CD4-positive, alpha-beta memory T cell (primary cell): Measurements from ENCODE around the gene IL1RAP. TPM values are rescaled to one million over a fixed set of nuclear protein-coding genes. Genes with fewer than 3 reads are reported as not detected.
"Not testable (repeated sequence)": the region's sequence is repeated elsewhere in the genome, so short reads cannot be mapped to it uniquely, and the experiment has no call there.

ENCODE experiments used
- CTCF ChIA-PET: fragments of 350-600 bp; sonication (Branson Sonifier 250); formaldehyde crosslinking; loops from one replicate; lab custom pipeline; 2021; ENCODE audit warnings: inconsistent platforms; ENCODE audit not compliant: partially characterized antibody; lab: Charles Lee
- POLR2A ChIA-PET: fragments of 350-600 bp; sonication (Branson Sonifier 250); formaldehyde crosslinking; loops from one replicate; lab custom pipeline; 2021; ENCODE audit not compliant: partially characterized antibody; lab: Charles Lee
- DNase-seq, 5 donors: peaks; one replicate each; pipeline versions ENCODE4 v3.0.0 to v3.0.0-alpha.2; 2020 to 2022; ENCODE audit warnings: mixed read lengths in 1 of 5
- H3K27ac ChIP-seq: one replicate; pipeline ENCODE4 v1.7.0; 2013; ENCODE audit warnings: low read depth, low read length
- H3K27me3 ChIP-seq: 2 replicates; pipeline ENCODE4 v1.7.0; 2013; ENCODE audit warnings: mild to moderate bottlenecking, low read length, moderate library complexity; ENCODE audit not compliant: insufficient read depth
- H3K36me3 ChIP-seq: 2 replicates; pipeline ENCODE4 v1.7.0; 2013; ENCODE audit warnings: mild to moderate bottlenecking, low read length, moderate library complexity; ENCODE audit not compliant: insufficient read depth
- H3K4me1 ChIP-seq: 2 replicates; pipeline ENCODE4 v1.7.0; 2013; ENCODE audit warnings: mild to moderate bottlenecking, low read length, moderate library complexity; ENCODE audit not compliant: insufficient read depth
- H3K4me3 ChIP-seq, 2 donors: one replicate each; pipeline ENCODE4 v1.7.0; 2013; ENCODE audit warnings: low read length in 2 of 2, mild to moderate bottlenecking in 1 of 2
- H3K9me3 ChIP-seq, 2 donors: one replicate each; pipeline ENCODE4 v1.7.0; 2013; ENCODE audit warnings: low read length in 2 of 2, control low read depth in 1 of 2; ENCODE audit not compliant: control insufficient read depth in 1 of 2
- H3K27ac Mint-ChIP-seq, 7 donors: one replicate each; pipeline ENCODE4 v1.8.0; 2020 to 2021; ENCODE audit warnings: mixed read lengths in 7 of 7, mild to moderate bottlenecking in 6 of 7, inconsistent platforms in 3 of 7, moderate library complexity in 3 of 7
- H3K27me3 Mint-ChIP-seq, 2 donors: one replicate each; pipeline ENCODE4 v1.8.0; 2020 to 2021; ENCODE audit warnings: mixed read lengths in 2 of 2
- H3K36me3 Mint-ChIP-seq, 2 donors: one replicate each; pipeline ENCODE4 v1.8.0; 2020 to 2021; ENCODE audit warnings: mixed read lengths in 2 of 2, inconsistent platforms in 1 of 2, mild to moderate bottlenecking in 1 of 2
- H3K4me1 Mint-ChIP-seq, 4 donors: one replicate each; pipeline ENCODE4 v1.8.0; 2020 to 2021; ENCODE audit warnings: mixed read lengths in 4 of 4, mild to moderate bottlenecking in 1 of 4
- H3K4me3 Mint-ChIP-seq, 8 donors: one replicate each; pipeline ENCODE4 v1.8.0; 2020 to 2021; ENCODE audit warnings: mixed read lengths in 8 of 8, mild to moderate bottlenecking in 7 of 8, moderate library complexity in 6 of 8, inconsistent platforms in 3 of 8
- H3K9me3 Mint-ChIP-seq, 8 donors: one replicate each; pipeline ENCODE4 v1.8.0; 2020 to 2021; ENCODE audit warnings: mixed read lengths in 8 of 8, mild to moderate bottlenecking in 5 of 8, inconsistent platforms in 3 of 8, moderate library complexity in 1 of 8
- intact Hi-C: fragments of 100-400 bp; cut with micrococcal nuclease; formaldehyde crosslinking; loops from one replicate; pipeline ENCODE4 v1.15.1; 2023
- polyA plus RNA-seq, 2 donors: library from polyadenylated mRNA; unstranded; fragments of 300-500 nt; fragmentation: Illumina TruSeq; gene quantifications; one replicate each; pipeline ENCODE4 v1.2.3, GENCODE V29; 2021
- total RNA-seq, 2 experiments: library from RNA; stranded (reverse); gene quantifications; one replicate each; pipeline ENCODE4 v1.2.3, GENCODE V29; 2021

IL1RAP gene
- total and polyA plus RNA-seq, 4 experiments from 2014 or later, result 4.1 to 14.6 (median 8.2) TPM

DNA sequence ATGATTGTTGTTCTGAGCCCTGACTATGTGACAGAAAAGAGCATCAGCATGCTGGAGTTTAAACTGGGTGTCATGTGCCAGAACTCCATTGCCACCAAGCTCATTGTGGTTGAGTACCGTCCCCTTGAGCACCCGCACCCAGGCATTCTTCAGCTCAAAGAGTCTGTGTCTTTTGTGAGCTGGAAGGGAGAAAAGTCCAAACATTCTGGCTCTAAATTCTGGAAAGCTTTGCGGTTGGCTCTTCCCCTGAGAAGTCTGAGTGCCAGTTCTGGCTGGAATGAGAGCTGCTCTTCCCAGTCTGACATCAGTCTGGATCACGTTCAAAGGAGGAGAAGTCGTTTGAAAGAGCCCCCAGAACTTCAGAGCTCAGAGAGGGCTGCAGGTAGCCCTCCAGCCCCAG lies 142.0 kb downstream of the IL1RAP start:
- peaks cover 0 to 4% of the 10 kb centered on the region in 2 donors for H3K36me3 Mint-ChIP-seq
- no peak overlapping the region for H3K27ac ChIP-seq
- H3K9me3 Mint-ChIP-seq, result no peaks in the 10 kb centered on the region
- ChIA-PET CTCF (no interaction called here), POLR2A (no interaction called here)
- DNase-seq, result no peak
- H3K27me3 ChIP-seq, result no peaks in the 10 kb centered on the region
- H3K9me3 ChIP-seq, result no peaks in the 10 kb centered on the region
- H3K4me1 Mint-ChIP-seq, result no peaks in the 10 kb centered on the region
- no peak overlapping the region for H3K4me3 Mint-ChIP-seq
- no peak overlapping the region for H3K27ac Mint-ChIP-seq
- H3K27me3 Mint-ChIP-seq, result peaks cover 0 to 2% of the 10 kb centered on the region in 2 donors
- H3K36me3 ChIP-seq, result no peaks in the 10 kb centered on the region
- H3K4me1 ChIP-seq, result no peaks in the 10 kb centered on the region
- intact Hi-C loops, result no loop called here
- no peak overlapping the region for H3K4me3 ChIP-seq

DNA sequence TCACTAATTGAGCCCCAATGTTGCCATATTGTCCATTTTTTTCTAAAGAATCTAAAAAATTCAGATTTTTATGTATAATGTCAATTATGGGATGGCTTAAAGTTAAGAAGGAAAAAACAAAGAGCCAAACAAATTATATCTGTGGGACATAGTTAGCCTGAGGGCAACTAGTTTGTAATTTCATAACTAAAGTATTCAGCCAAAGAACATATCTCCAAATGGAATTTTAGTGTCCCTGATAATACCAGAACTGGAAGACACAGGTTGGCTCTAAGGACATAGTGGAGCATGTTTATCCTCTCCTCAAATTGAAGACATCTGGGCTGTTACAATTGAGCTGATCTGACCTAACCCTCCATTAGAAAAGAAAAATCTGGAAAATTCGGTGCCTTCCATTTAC lies 144.2 kb downstream of the IL1RAP start:
- H3K9me3 ChIP-seq, result no peaks in the 10 kb centered on the region
- H3K4me3 Mint-ChIP-seq, result no peak overlapping the region
- no peaks in the 10 kb centered on the region for H3K36me3 ChIP-seq
- H3K36me3 Mint-ChIP-seq, result no peaks in the 10 kb centered on the region
- intact Hi-C loops, result no loop called here
- H3K27ac Mint-ChIP-seq, result no peak overlapping the region
- ChIA-PET CTCF (no interaction called here), POLR2A (no interaction called here)
- no peaks in the 10 kb centered on the region for H3K4me1 Mint-ChIP-seq
- H3K4me3 ChIP-seq, result no peak overlapping the region
- peaks cover 2 to 4% of the 10 kb centered on the region in 2 donors for H3K27me3 Mint-ChIP-seq
- H3K9me3 Mint-ChIP-seq, result no peaks in the 10 kb centered on the region
- H3K27me3 ChIP-seq, result no peaks in the 10 kb centered on the region
- H3K4me1 ChIP-seq, result no peaks in the 10 kb centered on the region
- no peak for DNase-seq
- H3K27ac ChIP-seq, result no peak overlapping the region

DNA sequence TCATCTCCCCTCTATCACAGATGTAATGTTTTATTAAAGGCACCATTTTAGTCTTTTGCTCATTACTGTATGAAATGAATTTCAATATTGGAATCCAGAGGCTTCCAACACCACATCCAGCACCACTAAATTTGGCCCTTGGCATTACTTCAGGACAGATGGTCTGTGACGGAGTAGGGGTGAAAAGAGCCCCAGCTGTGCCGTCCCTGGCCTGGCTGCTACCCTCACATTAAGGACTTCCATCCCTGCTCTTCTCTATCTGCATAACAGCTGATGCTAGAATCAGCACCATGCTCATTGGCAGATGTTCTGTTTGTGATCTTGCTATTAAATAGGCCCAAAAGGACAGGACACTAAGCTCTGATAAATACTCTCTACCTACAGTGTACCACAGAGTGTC lies 152.9 kb downstream of the IL1RAP start:
- no peak overlapping the region for H3K27ac Mint-ChIP-seq
- H3K4me1 Mint-ChIP-seq, result no peaks in the 10 kb centered on the region
- POLR2A ChIA-PET, result no interaction called here
- CTCF ChIA-PET, result no interaction called here
- no peaks in the 10 kb centered on the region for H3K27me3 ChIP-seq
- intact Hi-C loops, result no loop called here
- no peak overlapping the region for H3K4me3 Mint-ChIP-seq
- H3K27me3 Mint-ChIP-seq, result peaks cover 2% of the 10 kb centered on the region in 2 donors
- H3K9me3 ChIP-seq, result no peaks in the 10 kb centered on the region
- H3K4me1 ChIP-seq, result no peaks in the 10 kb centered on the region
- no peak for DNase-seq
- H3K36me3 ChIP-seq, result no peaks in the 10 kb centered on the region
- no peaks in the 10 kb centered on the region for H3K9me3 Mint-ChIP-seq
- H3K36me3 Mint-ChIP-seq, result no peaks in the 10 kb centered on the region
- no peak overlapping the region for H3K4me3 ChIP-seq
- no peak overlapping the region for H3K27ac ChIP-seq

DNA sequence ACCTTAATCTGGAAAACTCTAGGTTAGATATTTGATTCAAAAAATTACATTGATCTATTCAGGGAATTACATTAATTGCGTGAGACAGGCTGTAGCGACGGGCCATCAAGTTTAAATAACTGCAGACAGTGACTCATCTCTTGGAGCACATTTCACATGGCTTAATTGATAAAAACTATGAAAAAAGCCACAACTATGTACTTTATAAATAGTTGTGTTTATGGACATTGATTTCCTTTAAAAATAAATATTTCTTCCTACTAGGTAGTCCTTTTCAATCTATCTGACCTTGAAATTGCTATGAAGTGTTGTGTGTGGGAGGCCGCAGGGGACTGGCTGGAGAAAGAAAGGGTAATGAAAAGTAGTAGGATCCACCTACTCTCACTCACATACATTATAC lies 157.8 kb downstream of the IL1RAP start:
- Mint-ChIP-seq H3K4me3 (no peak overlapping the region), H3K27ac (no peak overlapping the region), H3K9me3 (no peaks in the 10 kb centered on the region), H3K36me3 (no peaks in the 10 kb centered on the region), H3K4me1 (no peaks in the 10 kb centered on the region), H3K27me3 (peaks cover 0 to 2% of the 10 kb centered on the region in 2 donors)
- H3K36me3 ChIP-seq, result no peaks in the 10 kb centered on the region
- CTCF ChIA-PET, result no interaction called here
- no peak overlapping the region for H3K27ac ChIP-seq
- H3K4me1 ChIP-seq, result no peaks in the 10 kb centered on the region
- no peak overlapping the region for H3K4me3 ChIP-seq
- intact Hi-C loops, result no loop called here
- H3K9me3 ChIP-seq, result no peaks in the 10 kb centered on the region
- POLR2A ChIA-PET, result no interaction called here
- H3K27me3 ChIP-seq, result no peaks in the 10 kb centered on the region
- DNase-seq, result no peak

DNA sequence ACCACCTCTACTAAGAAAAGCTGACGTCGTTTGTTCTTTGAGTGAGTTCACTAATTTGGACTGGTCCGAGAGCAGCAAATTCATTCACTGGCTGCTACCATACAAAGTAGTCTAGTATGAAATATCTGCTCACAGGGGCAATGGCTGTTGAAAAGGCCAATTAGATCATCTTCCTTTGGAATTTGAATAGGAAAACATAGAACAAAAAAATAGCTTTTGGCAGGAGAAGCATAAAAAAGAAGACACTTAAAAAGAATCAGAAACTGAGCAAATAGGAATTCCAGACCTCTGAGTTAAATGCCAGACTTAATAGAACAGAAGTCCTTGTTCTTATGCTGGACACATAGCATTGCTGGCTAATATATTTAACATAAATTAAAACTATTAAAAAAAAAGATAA lies 159.3 kb downstream of the IL1RAP start:
- Mint-ChIP-seq H3K4me3 (no peak overlapping the region), H3K27ac (no peak overlapping the region), H3K4me1 (no peaks in the 10 kb centered on the region), H3K9me3 (peaks cover 0 to 2% (median 0%) of the 10 kb centered on the region in 8 donors), H3K27me3 (peaks cover 0 to 2% of the 10 kb centered on the region in 2 donors), H3K36me3 (no peaks in the 10 kb centered on the region)
- intact Hi-C loops, result no loop called here
- H3K27ac ChIP-seq, result no peak overlapping the region
- H3K27me3 ChIP-seq, result no peaks in the 10 kb centered on the region
- ChIA-PET POLR2A (no interaction called here), CTCF (no interaction called here)
- no peak overlapping the region for H3K4me3 ChIP-seq
- DNase-seq, result no peak
- H3K9me3 ChIP-seq, result no peaks in the 10 kb centered on the region
- H3K36me3 ChIP-seq, result no peaks in the 10 kb centered on the region
- no peaks in the 10 kb centered on the region for H3K4me1 ChIP-seq

DNA sequence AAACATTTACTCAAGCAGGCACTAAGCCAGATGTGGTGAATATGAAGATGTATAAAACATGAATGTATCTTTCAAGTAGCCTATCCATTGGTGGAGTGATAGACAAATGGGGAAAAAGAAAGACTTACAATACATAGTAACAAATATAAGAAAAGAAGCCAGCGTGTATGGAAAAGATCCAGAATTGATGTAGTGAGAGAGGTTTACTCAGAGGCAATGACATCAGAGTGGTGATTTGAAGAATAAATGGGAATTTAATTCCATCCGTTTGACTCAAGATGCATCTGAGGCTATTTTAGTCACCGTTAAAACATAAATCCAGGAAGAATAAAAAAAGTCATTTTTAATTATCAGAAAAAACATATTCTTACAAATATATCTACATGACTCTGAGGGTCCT lies 162.6 kb downstream of the IL1RAP start:
- Mint-ChIP-seq H3K4me3 (no peak overlapping the region), H3K36me3 (no peaks in the 10 kb centered on the region), H3K27ac (no peak overlapping the region), H3K4me1 (no peaks in the 10 kb centered on the region), H3K27me3 (peaks cover 0 to 2% of the 10 kb centered on the region in 2 donors), H3K9me3 (peaks cover 0 to 6% (median under 1%) of the 10 kb centered on the region in 8 donors)
- CTCF ChIA-PET, result no interaction called here
- no peak overlapping the region for H3K27ac ChIP-seq
- H3K9me3 ChIP-seq, result no peaks in the 10 kb centered on the region
- POLR2A ChIA-PET, result no interaction called here
- H3K4me3 ChIP-seq, result no peak overlapping the region
- intact Hi-C loops, result no loop called here
- H3K4me1 ChIP-seq, result no peaks in the 10 kb centered on the region
- no peaks in the 10 kb centered on the region for H3K36me3 ChIP-seq
- DNase-seq, result no peak
- H3K27me3 ChIP-seq, result no peaks in the 10 kb centered on the region

DNA sequence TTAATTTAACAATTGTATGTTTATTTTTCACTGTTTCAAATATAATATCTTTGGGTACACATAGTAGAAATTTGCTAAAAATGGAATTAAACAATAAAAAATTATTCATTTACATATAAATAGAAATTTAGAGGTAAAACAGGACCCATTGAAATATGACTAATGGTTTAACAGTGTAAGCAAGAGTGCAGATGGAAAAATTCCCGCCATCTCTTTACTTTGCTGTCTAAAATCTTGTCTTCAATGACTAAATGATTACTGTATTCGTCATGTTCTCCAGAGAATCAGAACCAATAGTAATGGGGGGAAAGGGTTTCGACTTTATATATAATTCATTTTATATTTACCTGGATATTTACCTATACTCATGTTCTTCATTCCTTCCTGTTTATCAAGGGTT lies 163.1 kb downstream of the IL1RAP start:
- POLR2A ChIA-PET, result no interaction called here
- DNase-seq, result no peak

DNA sequence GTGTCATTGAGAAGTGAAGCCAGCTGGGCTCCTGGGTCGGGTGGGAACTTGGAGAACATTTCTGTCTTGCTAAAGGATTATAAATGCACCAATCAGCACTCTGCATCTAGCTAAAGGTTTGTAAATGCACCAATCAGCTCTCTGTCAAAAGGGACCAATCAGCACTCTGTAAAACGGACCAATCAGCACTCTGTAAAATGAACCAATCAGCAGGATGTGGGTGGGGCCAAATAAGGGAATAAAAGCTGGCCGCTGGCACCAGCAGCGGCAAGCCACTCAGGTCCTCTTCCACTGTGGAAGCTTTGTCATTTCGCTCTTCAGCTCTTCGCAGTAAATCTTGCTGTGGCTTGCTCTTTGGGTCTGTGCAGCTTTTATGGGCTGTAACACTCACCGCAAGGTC lies 164.0 kb downstream of the IL1RAP start:
- DNase-seq, H3K36me3 Mint-ChIP-seq, H3K4me1 Mint-ChIP-seq, H3K27ac ChIP-seq, H3K27me3 ChIP-seq, CTCF ChIA-PET, H3K27me3 Mint-ChIP-seq, H3K4me3 Mint-ChIP-seq, H3K4me3 ChIP-seq, H3K36me3 ChIP-seq, POLR2A ChIA-PET, H3K4me1 ChIP-seq, H3K27ac Mint-ChIP-seq, H3K9me3 ChIP-seq, intact Hi-C loops, H3K9me3 Mint-ChIP-seq: not testable (repeated sequence)

More for the DNA sequence above, 163.1 kb downstream of the IL1RAP start:
- H3K9me3 Mint-ChIP-seq, result peaks cover 0 to 6% (median under 1%) of the 10 kb centered on the region in 8 donors
- H3K27me3 Mint-ChIP-seq, result no peaks in the 10 kb centered on the region
- no peak overlapping the region for H3K27ac Mint-ChIP-seq
- Histone ChIP-seq H3K9me3 (no peaks in the 10 kb centered on the region), H3K36me3 (no peaks in the 10 kb centered on the region), H3K27ac (no peak overlapping the region), H3K4me3 (no peak overlapping the region), H3K4me1 (no peaks in the 10 kb centered on the region), H3K27me3 (no peaks in the 10 kb centered on the region)
- H3K4me3 Mint-ChIP-seq, result no peak overlapping the region
- intact Hi-C loops, result no loop called here
- CTCF ChIA-PET, result no interaction called here
- H3K4me1 Mint-ChIP-seq, result no peaks in the 10 kb centered on the region
- H3K36me3 Mint-ChIP-seq, result no peaks in the 10 kb centered on the region
